Parietal lobe (tissue), 2 donors: ENCODE results near the gene SFI1. TPM values are rescaled to one million over a fixed set of nuclear protein-coding genes. Genes with fewer than 3 reads are reported as not detected.

Experiments
- small RNA-seq: library from RNA; depleted of rRNA; stranded (forward); fragments of <200 nt; gene quantifications from one replicate; pipeline ENCODE3, GENCODE V24; 2014; ENCODE audit warnings: low replicate concordance
- total RNA-seq: library from RNA; depleted of rRNA; stranded (reverse); fragments of >200 nt; gene quantifications from one replicate; pipeline ENCODE4 v1.2.3, GENCODE V29; 2014

SFI1 gene
- total RNA-seq = 51.0 TPM

GRCh38 chr22:31496007-31496734 is at the start of gene SFI1:
SFI1 (plus strand) TSS chr22:31496536; CDS start chr22:31508285, 11,749 bp downstream.

GRCh38 chr22:31489632-31490495 is 6.5 kb upstream of the SFI1 start, which contains the start of gene EIF4ENIF1:
EIF4ENIF1 (minus strand) TSS chr22:31489842; CDS start chr22:31488718, 1,124 bp downstream.

GRCh38 chr22:31661851-31662667 is 165.7 kb downstream of the SFI1 start, which contains the start of gene PISD:
PISD (minus strand) TSS chr22:31662215; CDS start chr22:31662208, 7 bp downstream.

Small RNAs within 50 kb of the gene (small RNA-seq; reads per million reads assigned to genes)
- gene AL096701.2 = not detected
- gene RNU6-28P = not detected

Other genes with a start within 250 kb of the SFI1 start
- gene PIK3IP1, start 204.0 kb upstream of the SFI1 start, total RNA-seq = 21.6 TPM
- gene PATZ1, start 150.2 kb upstream of the SFI1 start, total RNA-seq = 50.1 TPM
- gene DRG1, start 96.9 kb upstream of the SFI1 start, total RNA-seq = 62.9 TPM
- gene EIF4ENIF1, start 6.7 kb upstream of the SFI1 start, total RNA-seq = 20.3 TPM
- gene PISD, start 165.7 kb downstream of the SFI1 start, total RNA-seq = 50.4 TPM